BJ (cell line): ENCODE results near the gene COLEC12. TPM values are rescaled to one million over a fixed set of nuclear protein-coding genes. Genes with fewer than 3 reads are reported as not detected.

Experiments
- CTCF ChIA-PET: fragments of 350-600 bp; formaldehyde crosslinking; extraction: SDS; loops from one replicate; lab custom pipeline; 2021; ENCODE audit warnings: antibody characterized with exemption, inconsistent platforms; lab: Yijun Ruan, JAX
- POLR2A ChIA-PET: fragments of 300-600 bp; sonication (Branson Sonifier 250); formaldehyde crosslinking; extraction: SDS; loops from one replicate; lab custom pipeline; 2021; ENCODE audit warnings: antibody characterized with exemption; lab: Charles Lee
- DNase-seq: peaks from one replicate; pipeline ENCODE4 v3.0.0-alpha.2; 2011; ENCODE audit warnings: low read depth
- H3K27me3 ChIP-seq: 2 replicates; pipeline ENCODE4 v1.6.0; 2011; ENCODE audit warnings: low read length; ENCODE audit not compliant: control insufficient read depth, insufficient read depth
- H3K36me3 ChIP-seq: 2 replicates; pipeline ENCODE4 v1.5.1; 2011; ENCODE audit warnings: low read length; ENCODE audit not compliant: control insufficient read depth, insufficient read depth
- H3K4me3 ChIP-seq: 2 replicates; pipeline ENCODE4 v1.5.1; 2011; ENCODE audit warnings: low read depth, mild to moderate bottlenecking, control low read depth, low read length
- polyA plus RNA-seq: library from polyadenylated mRNA; depleted of rRNA; stranded (reverse); fragments of >200 nt; gene quantifications from 2 replicates; pipeline ENCODE4 v1.2.3, GENCODE V29; 2011
- TF ChIP-seq, protein P1 (sequence below): IDR thresholded peaks from 2 replicates; pipeline ENCODE4 v1.5.1; 2011; ENCODE audit warnings: low read depth, mild to moderate bottlenecking, control low read depth, inconsistent platforms, low read length, moderate library complexity; ENCODE audit not compliant: insufficient read depth

The COLEC12 gene
- polyA plus RNA-seq, 1 experiment, result 41.1 TPM

DNA sequence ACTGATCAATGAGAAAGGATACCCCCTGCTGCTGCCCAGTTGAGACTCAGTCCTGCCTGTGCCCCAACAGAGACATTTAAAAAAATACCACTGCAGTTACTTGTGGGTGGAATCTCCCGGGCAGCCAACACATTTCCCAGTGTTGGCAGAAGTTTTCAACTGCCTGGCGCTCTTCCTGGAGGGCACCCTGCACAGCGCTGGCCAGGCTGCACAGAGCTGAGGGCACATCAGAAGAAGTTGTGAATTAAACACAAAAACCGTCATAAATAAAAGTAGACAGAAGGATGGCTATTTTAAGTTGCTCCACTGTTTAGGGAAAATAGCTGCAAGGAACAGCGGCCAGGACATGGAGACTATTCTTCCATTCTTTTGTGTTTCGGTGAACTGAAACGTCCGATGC lies 122.4 kb downstream of the COLEC12 start:
- TF ChIP-seq, protein P1, sequence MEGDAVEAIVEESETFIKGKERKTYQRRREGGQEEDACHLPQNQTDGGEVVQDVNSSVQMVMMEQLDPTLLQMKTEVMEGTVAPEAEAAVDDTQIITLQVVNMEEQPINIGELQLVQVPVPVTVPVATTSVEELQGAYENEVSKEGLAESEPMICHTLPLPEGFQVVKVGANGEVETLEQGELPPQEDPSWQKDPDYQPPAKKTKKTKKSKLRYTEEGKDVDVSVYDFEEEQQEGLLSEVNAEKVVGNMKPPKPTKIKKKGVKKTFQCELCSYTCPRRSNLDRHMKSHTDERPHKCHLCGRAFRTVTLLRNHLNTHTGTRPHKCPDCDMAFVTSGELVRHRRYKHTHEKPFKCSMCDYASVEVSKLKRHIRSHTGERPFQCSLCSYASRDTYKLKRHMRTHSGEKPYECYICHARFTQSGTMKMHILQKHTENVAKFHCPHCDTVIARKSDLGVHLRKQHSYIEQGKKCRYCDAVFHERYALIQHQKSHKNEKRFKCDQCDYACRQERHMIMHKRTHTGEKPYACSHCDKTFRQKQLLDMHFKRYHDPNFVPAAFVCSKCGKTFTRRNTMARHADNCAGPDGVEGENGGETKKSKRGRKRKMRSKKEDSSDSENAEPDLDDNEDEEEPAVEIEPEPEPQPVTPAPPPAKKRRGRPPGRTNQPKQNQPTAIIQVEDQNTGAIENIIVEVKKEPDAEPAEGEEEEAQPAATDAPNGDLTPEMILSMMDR, result no peak
- peaks cover 1% of the 10 kb centered on the region; the same call in 1 of the 2 replicates for H3K36me3 ChIP-seq
- POLR2A ChIA-PET, result no interaction called here
- H3K4me3 ChIP-seq, result no peak overlapping the region
- DNase-seq, result no peak
- no peaks in the 10 kb centered on the region for H3K27me3 ChIP-seq
- CTCF ChIA-PET, result interaction anchor here (0.7 kb wide), 1 partner anchor 10 kb away, joined by 4 read pairs; no protein-coding TSS in a partner anchor

DNA sequence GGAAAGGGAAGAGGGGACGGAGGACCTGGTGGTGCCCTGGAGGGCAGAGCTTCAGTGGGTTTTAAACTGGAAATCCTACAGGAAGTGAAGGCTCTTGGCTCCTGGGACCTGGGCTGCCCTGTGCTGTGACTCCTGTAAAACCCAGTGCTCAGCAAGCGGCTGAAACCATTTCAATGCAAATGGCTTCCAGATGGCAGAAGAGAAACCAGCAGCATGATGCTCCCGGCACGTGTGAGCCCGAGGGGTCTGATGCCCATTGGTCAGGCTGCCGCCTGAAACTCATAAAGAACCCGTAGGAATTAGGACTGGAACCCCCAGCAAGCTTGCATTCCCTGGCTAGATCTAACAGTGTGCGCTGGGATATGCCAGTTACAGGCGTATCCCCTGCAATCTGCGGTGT lies 123.4 kb downstream of the COLEC12 start:
- CTCF ChIA-PET, result interaction anchor here (0.8 to 1.0 kb wide), 2 partner anchors 9 to 19 kb away, joined by 3 to 5 read pairs; no protein-coding TSS in a partner anchor

DNA sequence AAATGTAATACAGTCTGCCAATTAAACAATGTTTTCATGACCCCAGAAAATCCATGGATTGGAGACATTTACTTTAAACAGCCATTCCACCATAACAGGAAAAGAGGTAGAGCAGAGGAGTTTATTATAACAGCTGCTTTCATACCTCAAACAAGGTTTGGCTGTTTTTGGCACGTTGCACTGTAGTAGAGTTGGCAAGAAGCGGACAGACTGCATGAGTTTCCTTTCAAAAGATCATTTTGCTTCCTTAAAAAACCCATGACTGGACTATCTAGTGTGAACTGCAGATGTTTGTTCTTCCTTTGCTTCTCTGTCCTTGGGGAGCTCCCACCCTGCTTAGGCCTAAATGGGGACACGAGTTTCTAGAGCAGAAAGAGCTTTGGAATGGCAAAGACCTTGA lies 124.2 kb downstream of the COLEC12 start:
- ChIA-PET POLR2A (no interaction called here), CTCF (interaction anchor here (0.8 kb wide), 1 partner anchor 10 kb away, joined by 5 read pairs; no protein-coding TSS in a partner anchor)
- TF ChIP-seq, protein P1, result no peak
- Histone ChIP-seq H3K36me3 (peaks cover 1% of the 10 kb centered on the region; the same call in 1 of the 2 replicates), H3K4me3 (no peak overlapping the region), H3K27me3 (no peaks in the 10 kb centered on the region)
- no peak for DNase-seq

More for the DNA sequence above, 123.4 kb downstream of the COLEC12 start:
- Histone ChIP-seq H3K27me3 (no peaks in the 10 kb centered on the region), H3K36me3 (peaks cover 1% of the 10 kb centered on the region; the same call in 1 of the 2 replicates), H3K4me3 (no peak overlapping the region)
- TF ChIP-seq, protein P1, result no peak
- no peak for DNase-seq
- POLR2A ChIA-PET, result no interaction called here

DNA sequence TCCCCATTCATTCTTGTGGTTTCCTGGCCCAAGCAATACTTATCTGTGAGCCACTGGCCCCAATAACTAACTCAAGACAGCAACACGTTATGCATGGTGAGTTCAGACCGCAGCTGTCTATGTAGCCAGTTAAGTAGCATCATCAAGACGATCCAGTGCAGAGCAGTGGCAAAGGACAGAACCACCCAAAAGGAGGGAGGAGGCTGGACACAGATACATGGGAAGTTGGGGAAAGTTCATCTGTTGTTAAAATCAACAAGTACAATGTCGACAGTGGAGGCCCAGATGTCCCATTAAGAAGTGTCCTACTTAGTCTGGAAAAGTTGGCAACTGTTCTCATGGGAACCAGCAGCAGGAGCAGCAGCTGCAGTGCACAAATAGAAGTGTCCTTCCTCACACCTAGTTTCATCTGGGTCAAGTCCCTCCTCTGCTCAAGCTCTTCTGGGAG lies 125.8 kb downstream of the COLEC12 start:
- no peaks in the 10 kb centered on the region for H3K27me3 ChIP-seq
- DNase-seq, result no peak
- ChIA-PET POLR2A (no interaction called here), CTCF (interaction anchor here (1.1 kb wide), 1 partner anchor 9 kb away, joined by 4 read pairs; no protein-coding TSS in a partner anchor)
- TF ChIP-seq, protein P1, result no peak
- peaks cover 1% of the 10 kb centered on the region; the same call in 1 of the 2 replicates for H3K36me3 ChIP-seq
- H3K4me3 ChIP-seq, result no peak overlapping the region

DNA sequence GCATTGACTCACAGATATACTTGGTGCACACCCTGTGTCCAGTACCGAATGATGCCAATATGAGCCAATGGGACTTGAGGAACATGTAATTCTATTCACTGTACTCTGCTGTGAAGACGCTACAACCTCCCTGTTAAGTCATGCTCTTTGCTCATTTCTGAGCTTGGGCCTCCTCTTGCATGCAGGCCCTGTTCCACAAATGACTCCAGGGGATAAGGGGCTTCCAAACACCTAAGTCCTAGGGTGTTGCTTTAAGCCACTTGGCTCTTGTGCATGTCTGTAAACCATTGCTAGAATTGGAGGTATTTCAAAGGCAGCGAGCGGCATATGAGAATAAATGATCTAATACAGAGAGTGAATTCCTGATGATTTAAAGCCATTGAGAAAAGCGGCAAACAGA lies 126.7 kb downstream of the COLEC12 start:
- H3K27me3 ChIP-seq, result no peaks in the 10 kb centered on the region
- ChIA-PET CTCF (interaction anchor here (1.2 kb wide), 1 partner anchor 242 kb away, joined by 3 read pairs; no protein-coding TSS in a partner anchor), POLR2A (no interaction called here)
- TF ChIP-seq, protein P1, result no peak
- H3K36me3 ChIP-seq, result peaks cover 1% of the 10 kb centered on the region; the same call in 1 of the 2 replicates
- H3K4me3 ChIP-seq, result no peak overlapping the region
- no peak for DNase-seq
